ENCODE data around the gene CLDND2.

The CLDND2 gene

DNA sequence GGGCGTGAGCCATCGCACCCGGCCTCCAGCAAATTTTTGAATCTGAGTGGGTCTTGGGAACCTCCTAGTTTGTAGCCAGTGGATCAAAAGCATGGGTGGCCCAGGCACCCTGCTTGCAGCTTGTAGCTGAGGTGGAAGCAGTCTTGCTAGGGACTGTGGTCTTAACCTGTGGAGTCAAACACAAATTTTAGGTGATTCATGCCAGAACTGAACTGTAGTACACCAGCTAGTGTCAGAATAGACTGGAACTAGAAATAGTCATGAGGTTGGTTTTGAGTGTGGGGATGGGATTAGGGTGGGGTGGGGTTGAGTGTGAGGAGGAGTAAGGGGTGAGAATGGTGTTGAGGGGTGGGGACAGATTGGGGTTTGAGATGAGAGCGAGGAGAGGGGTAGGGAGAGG lies 13.2 kb upstream of the CLDND2 start:
- no peak for DNase-seq (ENCODE audit: low read depth)

DNA sequence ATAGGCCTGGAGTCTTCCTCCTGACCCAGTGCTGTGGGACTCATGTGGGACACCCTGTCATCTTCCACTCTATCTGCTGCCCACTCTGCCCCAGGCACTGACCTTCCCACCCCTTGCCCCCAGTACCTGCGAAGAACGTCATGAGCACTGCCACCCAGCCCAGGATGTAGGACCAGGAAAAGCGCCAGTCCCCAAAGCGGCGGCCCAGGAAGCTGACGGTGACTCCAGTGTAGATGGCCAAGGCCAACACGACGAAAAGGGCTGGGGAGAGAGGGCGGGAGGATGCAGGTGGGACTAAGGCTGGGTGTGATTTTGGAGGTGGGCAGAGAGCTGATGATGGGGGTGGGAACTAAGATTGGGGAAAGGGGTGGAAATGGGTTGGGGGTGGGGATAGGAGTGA lies 11.6 kb upstream of the CLDND2 start:
- no peak for DNase-seq (ENCODE audit: low read depth)

DNA sequence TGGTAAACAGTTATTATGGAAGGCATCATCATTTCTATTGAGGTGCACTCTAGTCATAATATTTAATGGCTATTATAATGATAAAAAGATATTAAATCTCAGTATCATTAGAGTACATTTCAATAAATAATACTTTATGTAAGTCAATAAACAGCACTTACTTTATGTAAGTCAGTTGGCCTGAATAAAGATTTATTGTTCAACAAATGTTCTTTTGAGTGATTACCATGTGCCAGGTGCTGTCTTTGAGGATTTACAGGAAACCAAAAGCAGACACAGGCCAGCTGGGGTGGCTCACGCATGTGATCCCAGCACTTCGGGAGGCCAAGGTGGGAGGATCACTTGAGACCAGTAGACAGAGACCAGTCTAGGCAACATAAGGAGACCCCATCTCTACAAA lies 8.6 kb upstream of the CLDND2 start:
- no peak for DNase-seq (ENCODE audit: low read depth)

DNA sequence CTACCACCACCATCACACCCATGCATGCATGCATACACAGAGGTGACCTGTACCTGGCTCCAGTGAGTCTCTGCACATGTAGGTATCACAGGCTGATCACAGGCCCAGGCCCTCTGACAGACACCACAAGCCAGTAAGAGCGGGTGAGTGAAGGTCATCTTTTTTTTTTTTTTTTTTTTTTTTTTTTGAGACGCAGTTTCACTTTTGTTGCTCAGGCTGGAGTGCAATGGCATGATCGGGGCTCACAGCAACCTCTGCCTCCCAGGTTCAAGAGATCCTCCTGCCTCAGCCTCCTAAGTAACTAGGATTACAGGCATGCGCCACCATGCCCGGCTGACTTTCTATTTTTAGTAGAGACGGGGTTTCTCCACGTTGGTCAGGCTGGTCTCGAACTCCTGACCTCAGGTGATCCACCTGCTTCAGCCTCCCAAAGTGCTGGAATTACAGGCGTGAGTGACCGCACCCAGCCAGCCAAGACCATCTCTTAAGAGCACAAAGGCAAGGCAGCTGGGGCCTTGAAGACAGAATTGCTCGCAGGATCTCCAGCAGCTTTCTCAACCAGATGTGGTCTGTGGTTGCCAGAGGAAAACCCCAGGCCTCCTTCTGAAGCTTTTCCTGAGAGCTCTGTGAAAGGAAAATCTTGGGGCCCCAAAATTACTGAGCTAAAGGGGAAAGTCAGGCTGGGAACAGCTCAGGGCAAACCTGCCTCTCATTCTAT lies 6.9 kb upstream of the CLDND2 start:
- no peak for DNase-seq (ENCODE audit: low read depth)

DNA sequence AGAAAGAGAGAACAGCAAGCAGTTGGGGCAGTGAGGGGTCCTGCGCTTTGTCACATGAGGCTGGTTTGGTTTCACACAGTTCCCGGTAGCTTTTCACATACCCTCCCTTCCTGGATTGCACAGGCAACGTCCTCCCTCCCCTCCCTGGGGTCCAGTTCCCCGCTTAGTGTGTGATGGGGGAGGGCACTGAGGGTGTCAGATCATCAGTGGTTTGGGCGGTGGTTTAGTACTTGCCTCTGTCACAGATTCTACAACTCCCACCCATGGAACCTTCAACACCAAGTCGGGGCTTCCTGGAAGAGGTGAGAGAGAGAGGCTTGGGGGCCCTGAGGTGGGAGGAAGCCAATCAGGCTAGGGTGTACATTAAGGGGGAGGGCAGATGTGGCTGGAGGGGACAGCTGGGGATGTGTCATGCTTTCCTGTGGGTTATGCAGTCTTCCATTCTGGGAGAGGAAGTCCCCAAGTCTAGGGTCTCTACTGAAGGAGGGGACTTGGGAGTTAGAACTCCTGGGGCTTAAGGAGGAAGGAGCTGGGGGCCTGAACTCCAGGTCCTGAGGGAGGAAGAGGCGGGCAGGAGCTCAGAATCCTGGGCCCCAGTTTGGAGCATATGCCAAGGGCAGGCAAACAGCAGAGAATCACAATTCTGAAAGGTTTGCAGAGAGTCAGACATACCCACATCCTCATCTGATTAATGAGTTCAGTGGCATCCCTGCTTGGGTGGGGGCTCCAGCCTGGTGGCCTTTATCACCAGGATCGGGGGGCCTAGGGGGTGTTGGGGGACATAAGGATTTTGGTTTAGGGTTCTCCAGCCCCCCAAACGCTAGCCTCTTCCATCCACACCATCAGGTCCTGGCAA lies 4.1 kb upstream of the CLDND2 start, which contains the start of gene NKG7:
Gene NKG7, minus strand, starts transcription at position 6 of the 856 bp plus-strand sequence. CDS start 119 bp downstream, outside the sequence.
- DNase-seq (ENCODE audit: low read depth): peak; percentile 77

DNA sequence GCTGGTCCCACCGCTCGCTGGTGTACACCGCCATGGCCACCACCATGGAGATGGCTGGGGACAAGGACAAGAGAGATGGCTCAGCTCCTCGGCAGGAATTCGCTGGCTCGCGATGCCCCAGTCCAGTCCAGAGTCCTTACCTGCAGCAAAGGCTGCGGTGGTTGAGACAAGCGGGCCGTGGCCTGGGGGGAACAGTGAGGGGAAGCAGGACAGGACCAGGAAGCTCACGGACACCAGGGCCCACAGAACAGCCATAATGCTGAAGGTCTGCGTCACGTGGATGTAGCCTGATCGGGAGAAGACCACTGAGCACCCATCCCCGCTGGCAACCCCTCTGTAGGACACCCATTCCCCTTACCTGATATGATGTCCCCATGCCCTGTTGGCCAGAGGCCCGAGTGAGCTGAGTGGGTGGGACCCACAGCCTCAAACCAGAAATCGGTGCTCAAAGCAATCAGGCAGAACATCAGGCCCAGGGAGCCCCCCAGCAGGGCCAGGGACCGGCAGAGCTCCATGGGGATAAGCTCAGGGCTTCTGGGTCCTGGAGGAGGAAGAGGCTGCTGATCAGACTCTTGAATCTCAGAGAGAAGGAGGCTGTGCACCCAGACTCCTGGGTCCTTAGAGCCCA lies 3.3 kb upstream of the CLDND2 start:
- no peak for DNase-seq (ENCODE audit: low read depth)

DNA sequence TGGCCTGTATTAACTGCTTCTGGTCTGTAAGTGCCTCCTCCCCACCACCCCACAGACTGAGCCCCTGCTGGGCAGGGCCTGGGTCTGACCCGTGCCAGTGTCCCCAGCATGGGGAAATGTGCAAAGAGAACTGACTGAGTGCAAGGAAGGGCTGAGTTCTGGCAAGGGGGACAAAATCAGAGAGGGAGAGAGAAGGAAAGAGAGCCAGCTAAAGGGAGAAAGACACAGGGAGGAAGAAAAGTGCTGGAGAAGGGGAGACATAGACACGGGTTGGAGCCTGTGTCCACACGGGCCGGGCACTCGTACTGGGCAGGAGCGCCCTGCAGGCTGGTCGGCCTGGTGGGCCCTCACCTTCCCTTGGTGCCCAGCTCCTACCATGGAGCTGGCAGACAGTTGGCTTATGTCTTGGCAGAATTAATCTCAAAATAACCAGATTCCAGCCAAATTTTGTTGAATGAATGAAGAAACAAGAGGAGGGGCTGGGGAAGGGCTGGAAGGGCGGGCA lies 2.4 kb upstream of the CLDND2 start:
- DNase-seq (ENCODE audit: low read depth): no peak

DNA sequence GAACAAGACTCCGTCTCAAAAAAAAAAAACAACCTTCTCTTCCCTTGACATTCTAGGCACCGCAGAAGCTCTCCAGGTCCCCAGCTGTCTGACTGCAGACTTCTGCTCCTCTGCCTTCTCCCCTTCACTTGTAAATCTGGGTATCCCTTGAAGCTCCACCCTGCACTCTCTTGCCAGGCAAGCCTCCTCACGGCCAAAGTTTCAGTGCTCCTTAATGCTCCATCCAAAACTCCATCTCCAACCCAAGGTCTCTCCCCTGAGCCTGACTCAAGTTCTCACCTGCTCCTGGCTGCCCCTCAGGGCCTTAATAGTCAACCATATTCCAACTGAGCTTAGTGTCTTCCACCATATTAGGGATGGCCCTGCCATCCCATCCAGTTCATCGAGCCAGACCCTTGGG lies 1.4 kb upstream of the CLDND2 start:
- no peak for DNase-seq (ENCODE audit: low read depth)

DNA sequence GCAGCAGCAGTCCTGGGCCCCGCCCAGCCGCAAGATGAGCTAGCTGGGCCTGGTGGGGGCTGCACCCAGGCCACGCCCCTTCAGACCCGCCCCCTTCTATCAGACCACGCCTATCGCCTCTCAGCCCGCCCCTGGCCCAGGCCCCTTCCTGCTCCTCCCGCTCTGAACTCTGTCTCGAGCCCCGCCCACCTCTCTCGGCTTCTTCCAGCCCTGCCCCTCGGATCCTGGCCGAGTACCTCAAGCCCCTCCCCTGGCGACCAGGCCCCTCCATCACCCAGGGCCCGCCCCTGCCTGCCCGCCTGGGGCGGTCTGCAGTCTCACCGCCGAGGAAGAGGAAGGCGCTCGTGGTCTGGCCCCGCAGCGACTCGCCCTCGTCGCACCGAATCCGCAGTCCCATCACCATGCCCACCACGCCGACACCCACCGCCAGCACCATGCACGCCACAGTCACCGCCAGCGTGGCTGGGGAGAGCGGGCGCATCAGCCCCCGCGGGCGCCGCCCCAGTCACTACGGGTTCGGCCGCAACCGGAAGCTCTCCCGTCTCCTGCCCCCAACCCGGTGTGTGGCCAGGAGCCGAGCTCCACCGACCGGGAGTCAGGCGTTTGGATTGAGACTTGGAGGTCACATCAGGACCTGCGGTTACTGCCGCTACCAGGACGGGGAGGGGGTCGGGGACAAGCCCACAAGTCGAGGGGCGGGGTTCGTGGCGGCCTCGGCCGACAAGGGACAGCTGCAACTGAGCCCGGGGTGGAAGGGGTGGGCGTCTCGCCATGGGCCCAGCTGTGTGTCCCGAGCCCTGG lies 1.0 kb downstream of the CLDND2 start:
- DNase-seq (ENCODE audit: low read depth): peak; percentile 100

DNA sequence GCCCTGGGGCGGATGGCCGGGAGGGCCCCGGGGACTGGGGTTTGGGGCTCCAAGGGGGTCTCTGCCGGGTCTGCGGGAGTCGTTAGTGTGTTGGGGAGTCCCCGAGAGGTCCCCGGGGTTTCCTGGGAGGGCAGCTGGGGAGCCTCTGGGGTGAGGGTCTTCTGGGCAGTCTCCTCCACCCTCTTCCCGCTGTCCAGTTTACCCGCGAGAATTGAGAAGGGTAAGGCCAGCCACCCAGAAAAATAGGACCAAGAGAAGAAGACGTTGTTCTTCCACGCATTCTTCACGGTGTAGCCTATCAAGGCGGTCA lies 1.6 kb downstream of the CLDND2 start:
- no peak for DNase-seq (ENCODE audit: low read depth)

DNA sequence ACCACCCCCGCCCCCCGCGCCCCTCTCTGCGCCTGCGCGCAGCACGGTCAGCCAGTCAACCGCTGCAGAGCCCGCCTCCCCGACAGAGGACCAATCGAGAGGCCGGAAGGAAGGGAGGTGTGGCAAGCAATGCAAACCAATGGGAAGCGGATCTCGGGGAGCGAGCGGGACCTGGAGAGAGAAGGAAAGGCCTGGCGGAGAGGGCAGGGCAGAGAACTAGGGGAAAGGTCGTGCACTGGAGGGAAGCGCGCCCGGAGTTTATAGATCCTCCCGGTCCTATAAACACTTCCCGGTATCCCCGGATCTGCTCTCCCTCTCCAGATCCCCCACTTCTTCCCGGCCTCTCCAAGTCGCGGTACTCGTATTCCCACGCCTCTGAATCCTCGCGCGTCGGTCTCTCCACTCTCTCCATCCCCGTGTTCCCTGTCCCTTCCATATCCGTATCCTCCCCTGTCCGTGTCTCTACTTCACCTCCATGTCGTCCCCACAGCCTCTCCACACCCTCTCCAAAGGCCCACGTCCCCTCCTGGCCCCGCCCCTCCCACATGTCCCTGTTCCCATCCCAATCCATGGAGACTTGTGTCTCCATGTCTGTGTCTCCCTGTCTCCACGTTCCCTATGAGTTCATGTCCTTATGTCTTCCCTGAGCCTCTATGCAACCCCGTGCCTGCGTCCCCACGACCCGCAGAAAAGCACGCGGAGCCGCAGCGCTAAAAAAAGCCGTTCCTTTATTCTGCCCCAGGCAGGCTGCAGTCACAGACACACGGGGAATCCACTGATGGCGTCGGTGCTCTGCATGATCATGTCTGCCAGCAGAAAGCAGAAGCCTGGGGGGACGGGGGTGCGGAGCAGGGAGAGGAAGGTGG lies 2.2 kb downstream of the CLDND2 start:
- DNase-seq (ENCODE audit: low read depth): peak; percentile 93

DNA sequence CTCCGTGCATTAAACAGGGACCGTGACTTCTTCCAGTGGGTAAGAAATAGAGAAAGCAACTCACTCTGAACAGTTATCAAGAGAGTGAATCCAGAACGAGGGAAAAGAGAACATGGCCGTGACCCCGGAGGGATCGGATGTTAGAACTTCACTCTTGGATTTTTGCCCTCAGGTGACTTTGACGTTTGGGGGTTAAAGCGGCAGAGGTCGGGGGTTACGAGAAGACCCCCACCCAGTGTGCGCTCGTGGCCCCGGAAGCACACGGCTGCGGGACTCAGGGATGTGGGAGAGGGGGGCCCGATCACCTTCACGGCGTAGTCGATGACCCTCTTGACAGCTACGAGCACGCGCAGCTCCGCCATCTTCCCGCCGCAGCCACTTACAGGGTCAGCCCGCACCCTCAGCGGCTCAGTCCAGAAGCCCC lies 2.8 kb downstream of the CLDND2 start, which contains the start of gene ETFB:
Gene ETFB, minus strand, starts transcription at position 424 of the 424 bp plus-strand sequence. Its CDS starts 62 bp downstream, at position 362.
- DNase-seq (ENCODE audit: low read depth): no peak

DNA sequence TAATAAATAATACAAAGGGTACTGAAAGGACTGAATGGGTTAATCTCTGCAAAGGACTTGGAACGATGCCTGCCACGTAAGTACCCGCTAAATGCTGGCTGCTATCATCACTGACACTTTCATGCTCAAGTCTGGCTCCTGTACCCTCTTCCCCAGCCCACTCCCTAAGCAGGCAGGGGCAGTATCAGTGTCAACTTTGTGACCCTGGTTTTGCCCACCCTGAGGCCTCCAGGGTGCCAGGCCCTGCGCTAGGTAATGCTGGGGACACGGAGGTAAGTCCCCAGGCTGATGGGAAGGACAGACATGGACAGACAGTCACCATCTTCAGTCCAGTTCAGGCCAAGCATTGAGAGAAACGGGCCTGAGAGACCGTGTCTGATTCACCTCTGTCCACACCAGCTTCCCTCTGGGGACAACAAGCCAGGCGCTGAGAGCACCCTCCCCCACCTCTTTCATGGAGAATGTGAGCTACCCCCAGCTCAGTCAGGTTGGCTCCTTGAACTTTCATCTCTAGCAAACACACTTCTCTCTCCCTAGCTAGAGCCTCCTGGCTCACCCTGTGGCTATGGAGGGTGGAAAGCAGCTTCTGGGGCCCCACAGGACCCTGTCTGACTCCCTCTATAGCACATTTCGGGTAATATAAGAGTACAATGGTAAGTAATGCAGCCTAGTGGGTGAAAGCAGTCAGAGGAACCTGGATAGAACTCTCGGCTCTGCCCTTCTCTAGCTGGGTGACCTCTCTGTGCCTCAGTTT lies 3.4 kb downstream of the CLDND2 start:
- DNase-seq (ENCODE audit: low read depth): no peak

DNA sequence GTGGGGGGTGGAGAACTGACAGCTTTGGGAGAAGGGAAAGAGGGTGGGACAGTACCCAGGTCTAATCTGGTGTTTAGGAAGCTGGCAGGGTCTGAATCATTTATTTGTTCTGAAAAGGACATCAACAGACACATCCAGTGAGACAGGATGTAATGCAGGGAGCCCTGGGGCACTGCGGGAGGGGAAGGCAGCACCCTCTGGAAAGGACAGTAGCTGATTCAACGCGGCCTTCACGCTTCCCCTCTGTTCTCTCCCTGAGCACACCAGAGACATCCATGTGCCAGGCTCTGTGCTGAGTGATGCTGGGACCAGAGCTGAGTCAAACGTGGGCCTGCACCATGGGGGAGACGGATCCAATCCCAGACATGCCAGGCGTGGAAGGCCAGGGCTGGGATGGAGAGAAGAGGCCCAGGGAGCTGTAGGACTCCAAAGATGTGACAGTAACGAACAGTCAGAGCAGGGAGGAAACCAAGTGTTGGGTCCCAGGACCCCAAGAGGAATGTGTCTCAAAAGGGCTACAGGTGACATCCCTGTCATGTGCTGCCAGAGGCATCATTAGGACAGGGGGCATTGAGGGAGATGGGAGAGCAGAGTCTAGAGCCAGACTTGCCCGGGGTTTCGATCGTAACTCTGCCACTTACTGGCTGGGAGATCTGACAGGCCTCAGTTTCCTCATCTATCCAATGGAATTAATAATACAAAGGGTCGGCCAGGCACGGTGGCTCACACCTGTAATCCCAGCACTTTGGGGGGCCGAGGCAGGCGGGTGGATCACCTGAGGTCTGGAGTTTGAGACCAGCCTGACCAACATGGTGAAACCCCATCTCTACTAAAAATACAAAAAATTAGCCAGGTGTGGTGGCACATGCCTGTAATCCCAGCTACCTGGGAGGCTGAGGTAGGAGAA lies 4.3 kb downstream of the CLDND2 start:
- no peak for DNase-seq (ENCODE audit: low read depth)

DNA sequence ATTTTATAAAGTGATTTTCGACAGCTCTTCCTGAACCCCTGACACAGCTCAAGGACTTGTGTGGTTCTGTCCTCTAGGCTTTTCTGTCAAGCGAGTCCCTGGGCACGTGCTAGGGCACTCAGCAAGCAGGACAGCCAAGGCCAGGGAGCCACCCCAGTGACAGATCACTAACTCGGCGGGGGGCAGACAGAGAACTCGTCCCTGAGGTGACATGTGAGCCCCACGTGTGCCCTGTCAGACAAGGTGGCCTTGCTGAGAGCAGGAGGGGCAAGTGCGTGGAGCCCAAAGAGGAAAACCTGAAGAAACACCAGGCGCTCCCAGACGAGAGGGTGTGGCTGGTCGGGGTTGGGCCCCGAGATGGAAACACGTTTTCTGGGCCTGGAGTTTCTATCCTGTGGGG lies 7.6 kb downstream of the CLDND2 start:
- DNase-seq (ENCODE audit: low read depth): no peak

DNA sequence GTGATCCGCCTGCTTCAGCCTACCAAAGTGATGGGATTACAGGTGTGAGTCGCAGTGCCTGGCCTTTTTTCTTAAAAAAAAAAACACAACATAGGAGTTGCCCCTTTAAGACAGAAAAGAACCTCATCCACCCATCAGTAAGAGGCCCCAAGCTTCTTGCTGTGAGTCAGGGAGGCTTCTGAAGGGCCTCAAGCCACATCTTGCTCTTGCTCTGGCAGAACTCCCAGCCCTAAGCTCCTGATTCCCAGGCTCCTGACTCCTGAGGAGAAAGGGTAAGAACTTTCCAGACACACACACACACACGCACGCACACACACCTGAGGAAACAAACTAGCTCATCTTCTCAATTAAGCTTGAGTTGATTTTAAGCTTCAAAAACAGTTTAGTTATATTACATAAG lies 9.5 kb downstream of the CLDND2 start:
- DNase-seq (ENCODE audit: low read depth): no peak

DNA sequence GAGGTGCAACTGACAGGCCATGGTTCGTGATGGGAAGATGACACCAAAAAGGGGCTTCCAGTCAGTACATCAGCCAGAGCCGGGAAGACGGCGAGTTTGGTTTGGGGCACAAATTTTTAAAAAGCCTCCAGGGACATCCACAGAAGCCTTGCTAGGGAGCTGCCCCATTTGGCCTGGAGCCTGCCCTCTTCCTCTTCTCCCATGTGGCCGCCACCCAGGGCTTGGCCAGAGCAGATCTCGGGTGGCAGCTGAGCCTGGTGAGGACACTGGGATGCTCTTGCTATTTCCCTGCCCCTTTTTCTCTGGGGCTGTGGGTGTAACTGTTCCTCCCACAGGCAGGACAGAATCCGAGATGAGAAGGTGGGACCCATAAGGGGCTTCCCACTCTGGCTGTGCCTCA lies 10.9 kb downstream of the CLDND2 start:
- DNase-seq (ENCODE audit: low read depth): no peak

DNA sequence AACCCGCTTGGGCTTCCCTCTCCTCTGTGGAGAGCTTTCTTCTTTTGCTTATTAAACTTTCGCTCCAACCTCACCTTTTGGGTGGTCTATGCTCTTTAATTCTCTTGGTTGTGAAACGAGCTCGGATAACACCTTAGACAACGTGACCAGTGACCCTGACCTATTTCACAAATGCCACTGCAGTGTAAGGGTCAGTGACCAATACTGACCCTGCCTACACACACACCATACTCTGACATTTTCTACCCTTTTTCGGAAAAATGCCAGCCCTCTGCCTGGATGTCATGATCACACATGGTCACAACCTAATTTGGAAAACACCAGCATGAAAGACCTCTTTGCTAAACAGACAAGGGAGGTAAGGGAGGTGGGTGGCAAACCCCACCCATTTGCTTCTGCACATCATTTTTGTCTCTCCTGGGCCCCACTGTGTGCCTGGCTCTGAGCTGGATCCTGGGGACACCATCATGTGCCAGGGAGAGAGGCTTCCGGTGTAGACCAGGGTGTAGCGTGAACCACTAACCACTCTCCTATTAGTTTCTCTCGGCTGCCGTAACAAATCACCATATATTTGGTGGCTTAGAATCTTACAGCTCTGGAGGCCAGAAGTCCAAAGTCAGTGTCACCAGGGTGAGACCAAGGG lies 12.5 kb downstream of the CLDND2 start:
- DNase-seq (ENCODE audit: low read depth): no peak

DNA sequence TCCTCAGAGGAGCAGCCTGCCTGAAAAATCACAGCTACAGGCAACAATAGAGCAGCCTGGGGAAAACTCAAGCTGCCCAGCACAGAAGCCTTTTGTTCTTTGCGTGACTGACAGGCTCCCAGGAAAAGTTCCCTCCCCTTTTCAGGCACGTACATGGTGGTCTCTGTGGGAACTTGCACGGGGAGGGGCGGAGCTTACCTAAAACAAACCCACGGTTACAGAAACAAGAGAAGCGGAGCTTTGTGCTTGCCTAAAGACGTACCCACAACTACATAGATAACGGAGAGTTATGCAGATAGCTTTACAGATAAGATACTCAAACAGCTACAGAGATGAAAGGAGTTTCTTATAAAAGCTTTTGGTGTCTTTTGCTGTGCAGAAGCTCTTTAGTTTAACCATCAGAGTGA lies 14.1 kb downstream of the CLDND2 start:
- DNase-seq (ENCODE audit: low read depth): no peak
